ENCODE data around the gene SEMA5B.

SEMA5B gene

GRCh38 chr3:123058505-123058904 is 30.9 kb upstream of the SEMA5B start:
- DNase-seq (ENCODE audit: low read depth): no peak

GRCh38 chr3:123055352-123055751 is 27.8 kb upstream of the SEMA5B start:
- no peak for DNase-seq (ENCODE audit: low read depth)

GRCh38 chr3:123054931-123055330 is 27.4 kb upstream of the SEMA5B start:
- DNase-seq (ENCODE audit: low read depth): no peak

- DNase-seq (ENCODE audit: low read depth): no peak
Measured at GRCh38 chr3:123054109-123054778, 26.7 kb upstream of the SEMA5B start.

DNA sequence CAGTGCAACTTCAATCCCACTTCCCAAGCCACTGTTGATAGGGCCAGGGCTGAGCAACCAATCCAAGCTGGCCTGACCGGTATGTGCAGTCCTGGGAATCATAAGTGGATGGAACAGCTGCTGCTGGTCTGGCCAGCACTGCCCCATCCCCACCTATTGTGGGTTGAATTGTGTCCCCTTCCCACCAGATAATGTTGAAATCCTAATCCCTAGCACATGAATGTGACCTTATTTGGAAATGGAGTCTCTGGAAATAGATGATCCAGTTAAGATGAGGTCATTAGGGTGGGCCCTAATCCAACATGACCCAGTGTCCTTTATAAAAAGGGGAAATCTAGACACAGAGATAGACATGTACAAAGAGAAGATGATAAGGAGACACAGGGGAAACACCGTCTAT is 25.5 kb upstream of the SEMA5B start:
- DNase-seq (ENCODE audit: low read depth): no peak

GRCh38 chr3:123050666-123051065 is 23.1 kb upstream of the SEMA5B start:
- no peak for DNase-seq (ENCODE audit: low read depth)

DNA sequence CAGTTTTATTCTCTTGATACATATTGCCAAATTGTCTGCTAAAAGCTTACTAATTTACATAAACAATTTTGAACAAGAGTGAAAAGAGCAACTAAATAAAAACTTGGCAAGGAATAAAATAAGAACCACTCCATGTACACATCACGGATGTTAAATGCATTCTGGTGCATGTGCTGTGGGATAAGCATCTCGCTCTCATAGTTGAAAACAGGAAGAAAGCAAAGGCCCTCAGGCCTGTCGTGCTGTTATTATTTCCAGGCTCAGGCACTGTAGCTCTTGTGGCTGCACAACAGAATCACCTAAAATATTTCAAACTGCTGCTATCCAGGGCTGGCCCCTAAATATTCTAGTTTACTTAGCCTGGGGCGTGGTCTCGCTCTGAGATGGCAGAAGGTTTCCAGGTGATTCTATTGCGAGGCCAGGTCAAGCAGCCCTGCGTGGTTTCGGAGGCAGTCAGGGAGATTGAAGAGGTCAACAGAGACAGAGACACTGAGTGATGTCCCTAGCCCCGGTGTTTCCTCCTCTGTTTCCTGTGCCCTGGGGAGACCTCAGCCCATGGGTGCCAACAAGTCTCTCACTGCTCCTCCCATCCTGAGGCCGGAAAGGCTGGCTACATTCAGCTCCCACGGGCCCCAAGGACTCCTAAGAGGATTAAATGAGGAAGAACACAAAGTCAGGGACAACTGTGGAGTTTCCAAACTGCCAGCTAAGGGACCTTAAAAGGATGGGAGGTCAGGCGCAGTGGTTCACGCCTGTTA is 21.1 kb upstream of the SEMA5B start:
- DNase-seq (ENCODE audit: low read depth): no peak

GRCh38 chr3:123047062-123047319 is 19.4 kb upstream of the SEMA5B start:
- DNase-seq (ENCODE audit: low read depth): no peak

GRCh38 chr3:123046262-123047061 is 18.9 kb upstream of the SEMA5B start:
- DNase-seq (ENCODE audit: low read depth): peak; percentile 56

DNA sequence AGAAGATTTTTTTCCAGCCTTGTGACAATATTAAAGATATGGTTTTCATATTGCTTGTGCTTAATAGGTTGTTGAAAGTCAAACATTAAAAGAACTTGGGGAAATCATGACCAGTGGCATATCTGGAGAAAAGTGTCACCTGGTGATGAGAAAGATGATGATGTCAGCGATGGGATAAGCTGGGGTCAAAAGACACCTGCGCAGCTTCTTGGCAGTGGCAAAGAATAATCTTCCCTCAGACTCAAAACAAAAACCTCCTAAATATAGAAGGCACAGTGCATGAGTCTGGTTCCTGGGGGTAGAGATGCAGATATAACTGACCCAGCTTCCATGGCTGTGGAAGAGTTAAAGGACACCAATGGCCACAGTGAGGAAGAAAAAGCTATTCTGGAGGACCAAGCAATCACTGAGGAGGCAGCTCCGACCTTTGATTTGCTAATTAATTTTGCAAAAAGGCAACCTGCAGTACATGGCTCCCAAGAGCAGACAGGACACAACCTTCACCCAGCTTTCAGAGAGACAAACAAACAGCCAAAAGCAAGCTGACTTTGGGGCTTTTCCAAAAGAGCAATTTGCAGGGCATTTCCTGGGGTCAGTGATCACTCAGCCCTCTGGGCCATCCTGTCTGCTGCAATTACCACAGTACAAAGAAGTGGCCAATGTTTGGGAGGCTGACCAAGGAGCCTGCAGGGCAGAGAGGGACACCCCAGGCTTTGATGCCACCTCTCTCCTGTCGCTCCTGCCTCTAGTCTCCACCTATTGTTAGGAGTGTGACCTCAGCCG is 17.6 kb upstream of the SEMA5B start:
- DNase-seq (ENCODE audit: low read depth): no peak

- DNase-seq (ENCODE audit: low read depth): no peak
Measured at GRCh38 chr3:123042413-123042812, 14.8 kb upstream of the SEMA5B start.

DNA sequence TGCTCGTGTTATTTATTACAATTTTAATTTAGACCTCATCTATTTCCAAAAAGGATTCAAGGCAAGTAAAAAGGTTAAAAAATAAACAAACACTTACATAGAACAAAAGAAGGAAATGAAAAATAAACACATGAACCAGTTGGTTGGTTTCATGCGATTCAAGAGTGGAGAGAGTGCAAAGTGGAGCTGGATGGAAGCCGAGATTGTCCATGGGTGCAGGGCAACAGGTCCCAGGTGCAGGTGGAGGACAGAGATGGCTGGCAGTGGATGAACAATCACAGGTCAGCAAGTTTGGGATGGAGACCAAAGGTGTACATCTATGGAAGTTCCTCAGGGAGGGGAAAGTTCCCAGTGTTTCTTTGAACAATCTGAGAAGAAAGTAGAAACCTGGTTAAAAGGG is 11.6 kb upstream of the SEMA5B start:
- no peak for DNase-seq (ENCODE audit: low read depth)

- no peak for DNase-seq (ENCODE audit: low read depth)
Measured at GRCh38 chr3:123038751-123039150, 11.2 kb upstream of the SEMA5B start.

- DNase-seq (ENCODE audit: low read depth): no peak
Measured at GRCh38 chr3:123037015-123037375, 9.4 kb upstream of the SEMA5B start.

GRCh38 chr3:123036352-123037014 is 8.9 kb upstream of the SEMA5B start:
- DNase-seq (ENCODE audit: low read depth): peak; percentile 84

GRCh38 chr3:123034996-123035395 is 7.4 kb upstream of the SEMA5B start:
- DNase-seq (ENCODE audit: low read depth): no peak

DNA sequence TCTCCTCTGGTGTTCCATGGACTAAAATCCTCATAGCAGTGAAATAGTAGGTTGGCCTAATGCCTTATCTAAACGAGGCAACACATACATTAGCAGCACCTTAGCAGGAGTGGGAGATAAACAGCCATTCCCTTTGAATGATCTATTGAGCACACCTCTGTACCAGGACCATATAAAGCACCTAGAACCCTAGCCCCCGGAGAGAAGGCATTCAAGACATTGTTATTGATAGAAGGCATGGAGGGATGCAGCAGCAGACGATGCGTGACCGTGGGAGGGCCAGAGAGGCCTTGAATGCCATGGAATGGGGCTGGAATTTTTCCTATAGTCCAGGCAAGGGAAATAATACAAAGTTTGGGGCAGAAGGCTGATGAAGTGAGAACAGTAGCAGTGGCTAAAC is 6.6 kb upstream of the SEMA5B start:
- DNase-seq (ENCODE audit: low read depth): no peak

DNA sequence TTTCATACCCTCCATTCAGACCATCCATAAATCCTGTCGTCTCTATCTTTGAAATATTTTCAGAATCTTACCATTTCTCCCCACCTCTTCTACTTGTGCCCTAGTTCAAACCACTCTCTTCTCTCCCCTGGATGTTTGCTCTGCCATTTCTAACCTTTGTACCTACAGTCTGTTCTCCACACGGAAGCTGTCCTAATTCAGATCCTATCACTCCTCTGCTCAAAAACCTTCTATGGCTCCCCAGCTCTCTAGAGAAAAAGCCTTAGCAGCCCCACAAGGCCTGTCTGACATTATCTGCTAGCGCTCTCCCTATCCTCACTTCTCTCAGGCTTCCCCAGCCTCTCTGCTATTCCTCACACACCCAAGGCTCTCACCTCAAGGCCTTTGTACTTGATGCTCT is 4.5 kb upstream of the SEMA5B start:
- DNase-seq (ENCODE audit: low read depth): no peak

DNA sequence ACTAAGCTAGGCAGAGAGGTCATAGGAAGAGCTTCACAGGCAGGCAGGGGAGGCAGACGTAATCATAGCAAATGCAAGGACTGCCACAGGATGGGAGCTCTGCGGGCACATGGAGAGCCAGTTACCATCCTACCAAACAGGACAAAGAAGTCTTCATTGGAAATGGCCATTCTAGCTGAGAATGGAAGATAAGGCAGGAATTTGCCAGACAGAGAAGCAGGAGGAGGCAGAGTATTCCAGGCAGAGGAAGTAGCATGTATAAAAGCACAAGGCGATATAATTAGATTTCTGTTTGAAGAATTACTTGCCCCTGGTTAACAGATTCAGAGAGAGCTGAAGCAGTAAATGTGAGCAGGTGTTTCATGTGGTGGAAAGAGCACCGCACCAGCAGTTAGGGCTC is 3.5 kb upstream of the SEMA5B start:
- DNase-seq (ENCODE audit: low read depth): no peak

GRCh38 chr3:123028233-123028828 is 768 bp upstream of the SEMA5B start:
- DNase-seq (ENCODE audit: low read depth): peak; percentile 79

DNA sequence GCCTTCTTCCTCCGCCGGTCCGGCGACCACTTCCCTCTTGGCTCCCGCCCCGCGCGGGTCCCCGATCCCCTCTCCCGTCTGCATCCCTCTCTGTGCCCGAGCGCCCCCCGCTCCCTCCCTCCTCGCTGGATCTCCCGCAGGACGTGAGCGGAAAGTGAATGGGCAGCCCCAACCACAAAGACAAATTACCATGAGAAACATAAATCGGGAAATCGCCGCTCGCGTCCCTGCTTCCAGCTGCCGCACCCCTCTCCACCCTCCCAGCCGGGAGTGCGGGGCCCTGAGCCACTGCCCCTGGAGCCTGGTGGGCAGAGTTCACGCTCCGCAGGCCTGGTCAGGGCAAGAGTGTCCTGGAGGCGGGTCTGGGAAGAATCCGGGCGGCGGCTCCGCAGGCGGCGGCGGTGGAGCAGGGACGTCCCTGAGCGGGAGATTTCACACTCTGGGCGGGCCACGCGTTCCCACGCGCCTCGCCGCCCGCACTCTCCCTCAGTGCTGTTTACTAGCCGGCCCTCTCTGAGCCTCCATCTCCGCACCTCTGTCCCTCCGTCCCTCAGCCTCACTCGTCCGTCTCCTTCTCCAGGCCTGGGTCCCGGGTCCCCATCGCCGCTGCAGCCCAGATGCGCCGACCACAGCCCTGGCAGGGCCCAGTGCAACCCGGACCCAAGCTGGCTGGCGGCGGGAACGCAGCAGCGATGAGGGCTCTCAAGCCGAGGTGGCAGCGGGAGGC is 835 bp downstream of the SEMA5B start:
- DNase-seq (ENCODE audit: low read depth): no peak
